GM21423 (cell line): Measurements from ENCODE around the gene PADI1.

Source experiments
- ATAC-seq: cut with Tn5 transposase; IDR thresholded peaks from one replicate; pipeline ENCODE4 v1.9.1; 2021; ENCODE audit warnings: mild to moderate bottlenecking, moderate library complexity; ENCODE audit not compliant: unreplicated experiment

PADI1 gene

GRCh38 chr1:17265950-17266349 is 61.0 kb downstream of the PADI1 start:
- no peak for ATAC-seq

GRCh38 chr1:17270891-17271765 is 66.2 kb downstream of the PADI1 start:
- no peak for ATAC-seq

- ATAC-seq: no peak
Measured at GRCh38 chr1:17272066-17272465, 67.1 kb downstream of the PADI1 start.

DNA sequence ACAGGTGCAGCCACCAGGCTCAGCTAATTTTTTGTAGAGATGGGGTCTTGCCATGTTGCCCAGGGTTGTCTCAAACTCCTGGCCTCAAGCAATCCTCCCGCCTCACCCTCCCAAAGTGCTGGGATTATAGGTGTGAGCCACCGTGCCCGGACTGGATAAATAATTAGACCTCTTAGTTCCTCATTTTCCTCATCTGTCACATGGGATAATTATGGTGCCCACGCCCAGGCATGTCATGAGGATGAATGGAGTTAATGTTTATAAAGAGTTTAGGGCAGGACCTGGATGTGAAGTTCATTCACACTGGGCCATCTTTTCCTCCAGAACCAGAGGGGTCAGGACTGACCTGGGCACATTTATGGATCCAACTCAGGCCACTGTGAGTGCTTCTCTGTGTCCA is 67.7 kb downstream of the PADI1 start:
- ATAC-seq: no peak

DNA sequence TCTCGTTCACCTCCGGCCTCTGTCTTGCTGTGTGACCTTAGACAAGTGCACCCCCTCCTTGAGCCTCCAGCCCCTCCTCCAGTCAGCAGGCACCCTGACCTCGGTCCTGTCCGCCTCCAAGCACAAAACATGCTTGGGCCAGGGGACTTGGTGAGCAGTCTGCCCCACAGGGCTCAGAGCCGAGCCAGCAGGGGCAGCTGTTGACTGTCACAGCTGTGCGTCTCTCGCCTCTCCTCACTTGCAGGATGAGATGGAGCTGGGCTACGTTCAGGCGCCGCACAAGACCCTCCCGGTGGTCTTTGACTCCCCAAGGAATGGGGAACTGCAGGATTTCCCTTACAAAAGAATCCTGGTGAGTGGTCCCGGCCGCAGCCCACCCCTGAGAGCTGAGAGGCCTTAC is 68.2 kb downstream of the PADI1 start:
- ATAC-seq: no peak

DNA sequence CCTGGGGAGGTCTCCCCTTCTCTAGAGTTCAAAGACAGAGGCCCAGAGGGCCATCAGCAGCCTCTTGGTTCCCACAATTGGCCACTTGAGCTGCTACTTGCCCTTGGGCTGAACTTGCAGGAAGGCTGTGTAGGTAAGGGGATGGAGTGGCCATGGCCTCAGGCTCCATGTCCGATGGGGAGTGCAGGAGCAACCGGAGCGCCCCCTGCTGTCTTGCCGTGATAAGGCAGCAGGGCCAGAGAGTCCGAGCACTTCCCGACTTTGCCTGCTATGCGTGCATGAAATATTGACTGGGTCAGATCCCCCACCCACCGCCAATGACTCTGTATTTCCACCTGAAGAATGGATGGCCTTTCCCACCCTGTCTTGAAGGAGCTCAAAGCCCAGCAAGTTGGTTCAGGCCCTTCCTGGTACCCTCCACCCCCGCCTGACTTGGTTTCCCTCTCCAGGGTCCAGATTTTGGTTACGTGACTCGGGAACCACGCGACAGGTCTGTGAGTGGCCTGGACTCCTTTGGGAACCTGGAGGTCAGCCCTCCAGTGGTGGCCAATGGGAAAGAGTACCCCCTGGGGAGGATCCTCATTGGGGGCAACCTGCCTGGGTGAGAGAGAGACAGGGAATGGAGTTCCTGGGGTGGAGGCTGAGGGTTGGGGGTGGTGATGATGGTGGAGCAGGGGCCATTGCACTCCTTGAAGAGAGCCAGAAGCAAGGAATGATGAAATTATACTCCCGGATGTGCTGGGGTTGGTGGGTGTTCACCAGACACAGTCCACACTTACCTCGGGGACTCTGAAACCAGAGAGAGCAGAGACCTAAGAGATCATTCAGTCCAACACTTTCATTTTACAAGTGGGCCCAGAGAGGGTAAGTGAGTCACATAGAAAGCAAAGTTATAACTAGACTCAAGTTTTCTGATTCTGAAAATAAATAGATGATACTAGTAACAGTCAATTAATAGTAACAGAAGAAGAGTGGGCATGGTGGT is 69.5 kb downstream of the PADI1 start:
- no peak for ATAC-seq

DNA sequence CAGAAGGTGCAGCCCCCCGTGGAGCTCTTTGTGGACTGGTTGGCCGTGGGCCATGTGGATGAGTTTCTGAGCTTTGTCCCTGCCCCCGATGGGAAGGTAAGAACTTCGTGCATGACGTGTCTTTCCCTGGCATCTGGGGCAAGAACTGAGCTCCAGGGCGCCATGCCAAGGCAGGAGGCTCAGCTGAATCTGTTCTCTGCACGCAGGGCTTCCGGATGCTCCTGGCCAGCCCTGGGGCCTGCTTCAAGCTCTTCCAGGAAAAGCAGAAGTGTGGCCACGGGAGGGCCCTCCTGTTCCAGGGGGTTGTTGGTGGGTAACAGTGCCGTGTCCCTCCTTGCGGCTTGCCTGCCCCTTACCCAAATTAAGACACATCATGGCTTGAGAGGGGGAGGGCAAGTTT is 71.6 kb downstream of the PADI1 start:
- ATAC-seq: no peak

GRCh38 chr1:17277511-17278159 is 72.7 kb downstream of the PADI1 start:
- ATAC-seq: no peak

GRCh38 chr1:17278996-17279830 is 74.3 kb downstream of the PADI1 start:
- no peak for ATAC-seq

GRCh38 chr1:17280436-17280835 is 75.5 kb downstream of the PADI1 start:
- no peak for ATAC-seq

GRCh38 chr1:17280894-17281293 is 76.0 kb downstream of the PADI1 start:
- ATAC-seq: no peak

- ATAC-seq: no peak
Measured at GRCh38 chr1:17281775-17282181, 76.8 kb downstream of the PADI1 start.

GRCh38 chr1:17282836-17283235 is 77.9 kb downstream of the PADI1 start:
- ATAC-seq: no peak

DNA sequence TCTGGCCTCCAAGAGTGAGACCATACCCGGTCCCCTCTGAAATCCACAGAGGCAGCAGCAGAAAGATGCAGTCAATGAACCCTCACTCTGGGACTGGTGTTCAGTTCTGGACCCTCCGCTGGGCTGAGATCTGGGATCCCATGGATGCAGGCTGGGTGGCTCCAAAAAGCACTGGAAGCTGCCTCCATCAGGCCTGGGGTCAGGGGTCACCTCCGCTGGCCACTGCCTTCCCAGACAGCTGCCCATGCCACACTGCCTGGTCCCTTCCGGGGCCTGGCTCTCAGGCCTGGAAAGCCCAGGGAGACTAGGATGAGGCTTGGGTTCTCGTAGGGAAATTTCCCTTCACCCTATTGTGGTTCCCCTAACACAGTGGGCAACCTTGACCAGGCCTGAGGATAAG is 81.7 kb downstream of the PADI1 start:
- no peak for ATAC-seq

- no peak for ATAC-seq
Measured at GRCh38 chr1:17287130-17287776, 82.3 kb downstream of the PADI1 start.

GRCh38 chr1:17289721-17290120 is 84.8 kb downstream of the PADI1 start:
- no peak for ATAC-seq

- no peak for ATAC-seq
Measured at GRCh38 chr1:17290553-17290952, 85.6 kb downstream of the PADI1 start.

GRCh38 chr1:17292299-17293160 is 87.6 kb downstream of the PADI1 start:
- no peak for ATAC-seq
